KOPT-K1 (cell line): Measurements from ENCODE around the gene HTR2A.

Experiments
- H3K27ac ChIP-seq: fragments of 200-600 bp; sonication (generic); 2 replicates; pipeline ENCODE4 v1.5.1; 2016; ENCODE audit warnings: antibody characterized with exemption, mild to moderate bottlenecking, low read depth, low read length; ENCODE audit not compliant: poor library complexity, severe bottlenecking
- H3K36me3 ChIP-seq: fragments of 200-600 bp; sonication (generic); 2 replicates; pipeline ENCODE4 v1.5.1; 2017; ENCODE audit warnings: antibody characterized with exemption, mild to moderate bottlenecking, low read length, moderate library complexity; ENCODE audit not compliant: insufficient read depth
- H3K9me3 ChIP-seq: fragments of 200-600 bp; sonication (generic); 2 replicates; pipeline ENCODE4 v1.5.1; 2017; ENCODE audit warnings: antibody characterized with exemption, low read length, mild to moderate bottlenecking; ENCODE audit not compliant: insufficient read depth, poor library complexity, severe bottlenecking

HTR2A gene

DNA sequence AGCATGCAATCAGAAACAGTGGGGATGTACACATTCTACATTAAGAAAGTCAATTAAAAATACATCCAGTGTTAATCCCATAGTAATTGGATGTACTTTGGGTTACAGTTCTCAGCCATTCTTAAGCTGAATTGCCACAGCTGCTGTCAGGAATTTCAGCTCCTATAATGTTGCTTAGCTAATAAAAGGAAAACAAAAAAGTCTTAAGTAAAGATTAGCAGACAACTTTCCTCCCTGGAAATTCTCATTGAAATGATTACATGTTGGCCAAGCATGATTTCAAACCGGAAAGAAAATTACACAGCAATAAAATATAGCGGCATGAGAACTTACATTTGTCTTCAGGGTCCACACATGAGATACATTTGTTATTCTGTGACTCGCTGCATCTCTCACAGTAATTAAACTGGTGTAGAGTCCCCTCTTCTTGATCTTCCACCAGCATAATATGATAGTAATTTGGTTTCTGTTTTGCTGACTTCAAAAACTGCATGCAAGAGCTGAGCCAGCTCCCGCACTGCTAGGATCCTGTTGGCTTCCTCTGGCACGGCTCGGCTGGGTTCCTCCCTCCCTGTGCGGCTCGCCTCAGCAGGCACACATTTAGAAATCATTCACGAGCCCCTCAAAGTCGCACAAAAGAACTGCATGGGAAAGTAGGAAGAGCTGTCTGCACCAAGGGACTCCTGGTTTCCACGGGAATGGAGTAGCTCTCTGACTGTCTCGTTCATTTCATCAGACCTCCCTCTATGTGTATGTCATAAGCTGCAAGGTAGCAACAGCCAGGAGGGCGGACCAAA is at the start of gene HTR2A:
TSS of gene HTR2A (minus strand) at position 713 of the 797 bp plus-strand sequence. CDS start 1,147 bp downstream, outside the sequence.
- Histone ChIP-seq H3K36me3 (no peaks in the 10 kb centered on the region), H3K27ac (no peak within 1 kb of the TSS), H3K9me3 (no peaks in the 10 kb centered on the region)

- Histone ChIP-seq H3K36me3 (no peaks in the 10 kb centered on the region), H3K9me3 (peaks cover 5% of the 10 kb centered on the region), H3K27ac (no peak overlapping the region)
Observed at GRCh38 chr13:46936525-46936924, 39.7 kb upstream of the HTR2A start.

DNA sequence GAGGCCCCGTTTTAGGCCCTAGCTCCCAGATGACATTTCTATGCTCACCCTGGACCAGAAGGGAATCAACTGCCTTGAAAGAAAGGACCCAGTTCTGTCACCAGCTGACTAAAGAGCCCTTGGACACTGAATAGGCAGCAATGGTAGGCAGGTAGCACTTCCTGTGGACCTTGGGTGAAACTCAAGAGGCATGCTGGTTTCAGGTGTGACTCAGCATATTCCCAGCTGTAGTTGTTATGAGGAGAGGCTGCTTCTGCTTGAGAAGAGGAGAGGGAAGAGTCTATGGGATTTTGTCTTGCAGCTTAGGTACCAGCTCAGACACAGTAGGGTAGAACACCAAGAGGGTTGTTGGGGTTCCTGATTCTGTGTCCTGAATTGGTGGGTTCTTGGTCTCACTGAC is 37.9 kb upstream of the HTR2A start:
- Histone ChIP-seq H3K27ac (no peak overlapping the region), H3K36me3 (no peaks in the 10 kb centered on the region), H3K9me3 (peaks cover 5% of the 10 kb centered on the region)

DNA sequence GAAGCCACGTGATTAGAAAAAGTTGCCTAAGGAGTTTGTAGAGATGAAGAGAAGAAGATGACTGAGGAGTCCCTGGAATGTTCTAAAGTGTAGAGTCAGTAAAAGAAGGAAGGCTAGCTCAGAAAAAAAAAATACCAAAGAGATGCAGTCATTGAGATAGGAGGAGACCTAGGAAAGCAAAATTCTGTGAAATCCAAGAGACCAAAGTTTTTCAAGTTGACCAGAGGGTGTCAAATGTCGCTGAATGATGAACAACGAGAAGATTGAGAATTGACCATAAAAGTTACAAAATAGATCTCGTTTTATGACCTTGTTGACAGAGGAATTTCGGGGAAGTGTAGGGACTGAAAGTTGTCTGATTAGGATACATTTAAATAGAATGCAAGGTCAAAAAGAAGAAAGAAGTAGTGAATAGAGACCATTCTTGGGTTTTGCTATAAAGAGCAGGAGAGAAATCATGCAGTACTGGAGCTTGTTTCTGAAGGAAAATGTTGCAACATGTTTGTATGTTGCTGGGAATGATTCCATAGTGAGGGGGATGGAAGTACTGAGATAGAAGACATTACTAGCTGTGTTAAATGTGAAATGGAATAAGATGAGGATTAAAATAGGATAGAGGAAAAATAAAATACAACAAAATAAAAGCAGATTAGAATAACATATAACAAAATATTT is 30.2 kb upstream of the HTR2A start:
- Histone ChIP-seq H3K27ac (no peak overlapping the region), H3K9me3 (peaks cover 4% of the 10 kb centered on the region), H3K36me3 (no peaks in the 10 kb centered on the region)

GRCh38 chr13:46925486-46925885 is 28.6 kb upstream of the HTR2A start:
- Histone ChIP-seq H3K27ac (no peak overlapping the region), H3K36me3 (no peaks in the 10 kb centered on the region), H3K9me3 (no peaks in the 10 kb centered on the region)

- Histone ChIP-seq H3K9me3 (no peaks in the 10 kb centered on the region), H3K27ac (no peak overlapping the region), H3K36me3 (no peaks in the 10 kb centered on the region)
Observed at GRCh38 chr13:46914341-46914740, 17.5 kb upstream of the HTR2A start.

- H3K36me3 ChIP-seq = no peaks in the 10 kb centered on the region
- H3K9me3 ChIP-seq = no peaks in the 10 kb centered on the region
- H3K27ac ChIP-seq = no peak overlapping the region
Observed at GRCh38 chr13:46913757-46914156, 16.9 kb upstream of the HTR2A start.

- Histone ChIP-seq H3K27ac (no peak overlapping the region), H3K9me3 (no peaks in the 10 kb centered on the region), H3K36me3 (no peaks in the 10 kb centered on the region)
Observed at GRCh38 chr13:46909042-46909441, 12.2 kb upstream of the HTR2A start.

- Histone ChIP-seq H3K36me3 (no peaks in the 10 kb centered on the region), H3K27ac (no peak overlapping the region), H3K9me3 (no peaks in the 10 kb centered on the region)
Observed at GRCh38 chr13:46908501-46908900, 11.6 kb upstream of the HTR2A start.

DNA sequence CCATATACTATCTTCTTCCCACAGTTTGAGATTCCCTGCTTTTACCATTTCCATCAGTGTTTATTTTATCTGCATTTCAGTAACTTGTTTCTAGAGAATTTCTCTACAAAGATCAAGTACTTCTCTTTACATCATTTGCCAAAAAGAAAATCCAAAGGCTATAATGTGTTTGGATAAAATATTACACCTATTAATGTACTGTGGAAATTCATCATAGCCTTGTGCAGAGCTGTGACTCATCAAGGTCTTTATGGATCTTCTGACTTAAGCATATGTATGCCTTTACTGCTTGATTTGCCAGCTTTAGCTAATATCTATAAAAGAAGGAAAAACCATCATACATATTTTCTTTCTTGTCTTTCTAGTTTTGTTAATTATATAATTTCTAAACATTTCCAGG is 9.6 kb upstream of the HTR2A start:
- no peak overlapping the region for H3K27ac ChIP-seq
- H3K9me3 ChIP-seq = no peaks in the 10 kb centered on the region
- no peaks in the 10 kb centered on the region for H3K36me3 ChIP-seq

- Histone ChIP-seq H3K36me3 (no peaks in the 10 kb centered on the region), H3K27ac (no peak overlapping the region), H3K9me3 (no peaks in the 10 kb centered on the region)
Observed at GRCh38 chr13:46905249-46905648, 8.4 kb upstream of the HTR2A start.

DNA sequence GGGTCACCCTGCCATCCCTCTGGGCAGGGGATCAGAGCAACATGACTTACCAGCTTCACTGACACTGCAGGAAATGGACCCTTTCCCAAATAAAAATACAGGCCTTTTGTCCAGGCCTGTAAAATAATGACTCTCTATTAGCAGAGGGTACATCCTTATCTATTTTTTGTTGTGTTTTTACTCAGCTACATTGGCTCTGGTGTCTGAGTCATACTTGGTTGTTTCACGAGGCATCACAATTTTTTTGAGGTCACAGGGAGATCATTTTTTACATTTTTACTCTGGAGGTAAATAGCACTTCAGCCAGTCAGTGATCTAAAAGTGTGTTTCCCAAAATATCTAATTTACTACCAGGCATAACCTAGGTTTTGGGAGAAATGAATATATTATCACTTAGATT is 6.9 kb upstream of the HTR2A start:
- H3K27ac ChIP-seq = no peak overlapping the region

DNA sequence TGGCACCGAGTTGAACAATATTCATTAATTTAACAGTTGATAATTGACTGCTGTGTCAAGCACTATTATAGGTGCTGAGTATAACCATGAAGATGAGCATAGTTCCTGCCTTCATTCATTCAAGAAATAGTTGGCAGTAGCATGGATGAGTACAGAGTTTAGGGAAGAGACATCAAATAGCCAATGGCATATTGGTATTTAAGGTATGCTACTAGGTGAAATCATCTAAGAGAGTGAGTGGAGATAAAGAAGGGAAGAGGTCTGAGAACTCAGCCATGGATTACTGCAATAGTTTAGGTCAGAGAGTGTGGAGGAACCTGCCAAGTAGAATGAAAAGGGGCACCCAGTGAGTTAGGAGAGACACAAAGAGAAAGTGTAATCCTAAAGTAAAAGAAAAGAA is 4.9 kb upstream of the HTR2A start:
- H3K36me3 ChIP-seq = no peaks in the 10 kb centered on the region
- no peak overlapping the region for H3K27ac ChIP-seq
- no peaks in the 10 kb centered on the region for H3K9me3 ChIP-seq

More for the DNA sequence above, 6.9 kb upstream of the HTR2A start:
- no peaks in the 10 kb centered on the region for H3K36me3 ChIP-seq
- no peaks in the 10 kb centered on the region for H3K9me3 ChIP-seq

DNA sequence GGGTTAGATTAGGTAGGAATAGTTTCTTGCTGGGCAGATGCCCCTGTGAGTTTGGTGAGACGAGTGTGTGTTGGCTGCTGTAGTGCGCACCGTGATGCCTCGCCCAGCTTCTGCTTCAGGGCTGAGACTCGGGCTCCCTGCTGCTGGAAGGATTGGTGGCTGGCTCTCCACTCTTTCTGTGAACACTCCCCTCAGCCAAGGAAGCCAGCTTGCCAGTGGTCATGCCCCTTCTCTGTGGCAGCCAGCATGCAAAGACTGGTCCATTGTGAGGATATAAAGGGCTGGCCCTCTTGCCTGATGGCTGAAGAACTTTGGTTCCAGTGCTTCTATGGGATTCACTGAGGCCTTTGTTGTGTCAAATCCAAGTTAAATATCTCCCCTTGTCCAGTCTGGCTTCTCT is 2.9 kb upstream of the HTR2A start:
- Histone ChIP-seq H3K9me3 (no peaks in the 10 kb centered on the region), H3K36me3 (no peaks in the 10 kb centered on the region)

GRCh38 chr13:46895381-46895780 is 1.5 kb downstream of the HTR2A start:
- Histone ChIP-seq H3K36me3 (no peaks in the 10 kb centered on the region), H3K27ac (no peak overlapping the region), H3K9me3 (no peaks in the 10 kb centered on the region)

More for the DNA sequence above, 2.9 kb upstream of the HTR2A start:
- no peak overlapping the region for H3K27ac ChIP-seq

DNA sequence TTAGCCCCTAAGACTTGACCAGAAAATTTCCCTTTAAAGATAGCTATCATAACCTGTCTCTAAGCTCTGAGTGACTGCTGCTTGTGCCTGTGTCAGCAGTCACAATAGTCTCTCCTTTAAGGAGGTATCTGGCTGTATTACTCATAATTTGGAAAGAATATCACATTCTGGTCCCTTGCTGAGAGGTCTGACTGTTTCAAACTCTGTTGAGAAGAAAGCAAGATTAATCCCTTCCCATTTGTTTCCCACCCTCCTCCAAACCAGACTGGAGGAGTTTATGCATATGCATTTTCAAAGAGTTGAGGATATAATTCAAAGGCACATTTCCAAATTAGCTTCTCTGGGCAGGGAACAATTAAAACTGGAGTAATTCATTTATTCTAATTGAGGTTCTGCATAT is 2.3 kb downstream of the HTR2A start:
- H3K27ac ChIP-seq = no peak overlapping the region
- no peaks in the 10 kb centered on the region for H3K36me3 ChIP-seq
- H3K9me3 ChIP-seq = no peaks in the 10 kb centered on the region
